HepG2 (cell line): ENCODE data around the gene MYL11. TPM values are rescaled to one million over a fixed set of nuclear protein-coding genes. Genes with fewer than 3 reads are reported as not detected.

Source experiments
- CCDC6 ChIP-seq: sonication (generic); formaldehyde crosslinking; IDR thresholded peaks from 2 replicates; pipeline ENCODE4 v1.8.1; 2022; ENCODE audit warnings: mild to moderate bottlenecking, missing genetic modification reagents, moderate library complexity
- CHD4 ChIP-seq: fragments of 200-600 bp; sonication (generic); IDR thresholded peaks from 2 replicates; pipeline ENCODE4 v1.7.0; 2017; ENCODE audit warnings: mild to moderate bottlenecking, low read length, borderline replicate concordance
- ERF ChIP-seq: IDR thresholded peaks from 2 replicates; pipeline ENCODE4 v1.6.1; 2018; ENCODE audit warnings: missing biosample characterization, missing genetic modification reagents
- JDP2 ChIP-seq: sonication (generic); formaldehyde crosslinking; IDR thresholded peaks from 2 replicates; pipeline ENCODE4 v1.8.1; 2022; ENCODE audit warnings: missing genetic modification reagents, borderline replicate concordance
- MLXIP ChIP-seq: sonication (generic); formaldehyde crosslinking; IDR thresholded peaks from 2 replicates; pipeline ENCODE4 v1.9.0; 2021; ENCODE audit warnings: missing genetic modification reagents, borderline replicate concordance
- NCOA2 ChIP-seq: sonication (generic); formaldehyde crosslinking; IDR thresholded peaks from 2 replicates; pipeline ENCODE4 v1.8.0; 2022; ENCODE audit warnings: inconsistent platforms
- SMYD3 ChIP-seq: sonication (generic); formaldehyde crosslinking; IDR thresholded peaks from 2 replicates; pipeline ENCODE4 v1.8.1; 2023; ENCODE audit warnings: mild to moderate bottlenecking, missing genetic modification reagents
- ZBTB10 ChIP-seq: sonication (generic); formaldehyde crosslinking; IDR thresholded peaks from 2 replicates; pipeline ENCODE4 v1.4.0; 2020; ENCODE audit warnings: missing genetic modification reagents, borderline replicate concordance
- ZBTB2 ChIP-seq: sonication (generic); formaldehyde crosslinking; IDR thresholded peaks from 2 replicates; pipeline ENCODE4 v1.8.0; 2022; ENCODE audit warnings: low read depth, missing genetic modification reagents
- ZNF589 ChIP-seq: sonication (generic); formaldehyde crosslinking; conservative IDR thresholded peaks from 2 replicates; pipeline ENCODE4 v1.8.0; 2022; ENCODE audit warnings: mild to moderate bottlenecking, moderate library complexity, missing genetic modification reagents
- ZNF670 ChIP-seq: sonication (generic); formaldehyde crosslinking; IDR thresholded peaks from 2 replicates; pipeline ENCODE4 v1.8.0; 2022; ENCODE audit warnings: mild to moderate bottlenecking, missing genetic modification reagents, borderline replicate concordance
- polyA plus RNA-seq, 8 experiments: library from polyadenylated mRNA; depleted of rRNA in 3 of 8; stranded (reverse) in 7 of 8; unstranded in 1 of 8; fragments of >200 nt; fragmentation: Illumina TruSeq in 4 of 8; extraction: Trizol in 4 of 8; gene quantifications; 2 replicates each; pipeline versions ENCODE4 v1.2.1 to v1.2.3, GENCODE V29; 2011 to 2016; ENCODE audit warnings: low read depth in 4 of 8, missing spikeins in 1 of 8, mixed read lengths in 1 of 8; ENCODE audit not compliant: insufficient read depth in 1 of 8
- total RNA-seq, 5 experiments: library from RNA; depleted of rRNA; stranded (reverse); fragments of >200 nt; fragmentation: Illumina TruSeq; extraction: Trizol; gene quantifications; 2 replicates each; pipeline ENCODE4 v1.2.3, GENCODE V29; 2016; ENCODE audit warnings: low read depth in 1 of 5

MYL11 gene
- total and polyA plus RNA-seq, 2 of the 13 experiments (the other 11 are each of a cell fraction or from before 2014, with no cell fraction given) = not detected

- TF ChIP-seq ZBTB10 (no peak), CCDC6 (CRISPR knock-in tag) (no peak), CHD4 (no peak), ZNF589 (CRISPR knock-in tag) (no peak), ERF (no peak), MLXIP (no peak), ZBTB2 (CRISPR knock-in tag) (no peak), JDP2 (CRISPR knock-in tag) (no peak), NCOA2 (CRISPR knock-in tag) (no peak), SMYD3 (CRISPR knock-in tag) (no peak), ZNF670 (no peak)
These were observed 1.9 kb upstream of the MYL11 start (continued) for GRCh38 chr16:30372725-30373124.
